IMR-90 (cell line): Measurements from ENCODE around the gene RPUSD1. TPM values are rescaled to one million over a fixed set of nuclear protein-coding genes. Genes with fewer than 3 reads are reported as not detected.

Experiments
- ATAC-seq: fragments of 200-7000 bp; cut with Tn5 transposase; 2 replicates; pipeline ENCODE4 v1.9.1; 2020; ENCODE audit warnings: low read depth, mild to moderate bottlenecking, moderate library complexity
- BruUV-seq: library from RNA; stranded (reverse); fragments of 400-500 nt; replicated peaks from 2 replicates; lab custom pipeline; 2021; lab: Mats Ljungman, UMichigan
- CTCF ChIA-PET: fragments of 300-600 bp; formaldehyde crosslinking; extraction: SDS; loops from one replicate; lab custom pipeline; 2021; ENCODE audit warnings: antibody characterized with exemption; lab: Yijun Ruan, JAX
- POLR2A ChIA-PET: fragments of 300-600 bp; sonication (Branson Sonifier 250); formaldehyde crosslinking; loops from one replicate; lab custom pipeline; 2022; ENCODE audit warnings: antibody characterized with exemption; ENCODE audit not compliant: unreplicated experiment; lab: Charles Lee
- DNase-seq: peaks from one replicate; pipeline ENCODE4 v3.0.0; 2013
- H2AFZ ChIP-seq: replicated peaks from 2 replicates; pipeline ENCODE3; 2013; ENCODE audit warnings: low read length, mild to moderate bottlenecking; ENCODE audit not compliant: poor library complexity
- H2AK5ac ChIP-seq: 2 replicates; pipeline ENCODE4 v1.6.1; 2013; ENCODE audit warnings: low read depth, low read length, inconsistent platforms
- H2AK9ac ChIP-seq: replicated peaks from 2 replicates; pipeline ENCODE3; 2013; ENCODE audit warnings: mild to moderate bottlenecking, low read depth, low read length, moderate library complexity; ENCODE audit not compliant: poor library complexity
- H2BK120ac ChIP-seq: 2 replicates; pipeline ENCODE4 v1.6.1; 2013; ENCODE audit warnings: low read depth, low read length, inconsistent platforms
- H2BK15ac ChIP-seq: 3 replicates; pipeline ENCODE4 v1.6.1; 2013; ENCODE audit warnings: low read depth, low read length, inconsistent platforms
- H2BK20ac ChIP-seq: 2 replicates; pipeline ENCODE4 v1.6.1; 2013; ENCODE audit warnings: low read depth, mild to moderate bottlenecking, inconsistent platforms, low read length, moderate library complexity
- H2BK5ac ChIP-seq: 2 replicates; pipeline ENCODE4 v1.6.1; 2013; ENCODE audit warnings: mild to moderate bottlenecking, low read depth, low read length, inconsistent platforms; ENCODE audit not compliant: poor library complexity, severe bottlenecking
- H3K14ac ChIP-seq: replicated peaks from 2 replicates; pipeline ENCODE4 v1.6.1; 2013; ENCODE audit warnings: low read depth, low read length, inconsistent platforms
- H3K18ac ChIP-seq: 2 replicates; pipeline ENCODE4 v1.6.1; 2013; ENCODE audit warnings: low read depth, low read length, control low read depth
- H3K23ac ChIP-seq: 2 replicates; pipeline ENCODE4 v1.6.1; 2013; ENCODE audit warnings: low read depth, low read length, inconsistent platforms
- H3K27ac ChIP-seq: 2 replicates; pipeline ENCODE4 v1.5.1; 2013; ENCODE audit warnings: mild to moderate bottlenecking, control low read depth, low read length; ENCODE audit not compliant: insufficient read depth
- H3K27me3 ChIP-seq: 2 replicates; pipeline ENCODE4 v1.6.1; 2013; ENCODE audit warnings: low read length; ENCODE audit not compliant: control insufficient read depth, insufficient read depth
- H3K36me3 ChIP-seq: 2 replicates; pipeline ENCODE4 v1.6.1; 2013; ENCODE audit warnings: low read length, mixed read lengths; ENCODE audit not compliant: control insufficient read depth, insufficient read depth
- H3K4ac ChIP-seq: 2 replicates; pipeline ENCODE4 v1.6.1; 2013; ENCODE audit warnings: low read depth, low read length, inconsistent platforms
- H3K4me1 ChIP-seq: 2 replicates; pipeline ENCODE4 v1.6.1; 2013; ENCODE audit warnings: low read length, mixed read lengths; ENCODE audit not compliant: control insufficient read depth, insufficient read depth
- H3K4me2 ChIP-seq: 2 replicates; pipeline ENCODE4 v1.6.1; 2013; ENCODE audit warnings: low read depth, mild to moderate bottlenecking, control low read depth, low read length, moderate library complexity
- H3K4me3 ChIP-seq: 2 replicates; pipeline ENCODE4 v1.5.1; 2013; ENCODE audit warnings: low read depth, mild to moderate bottlenecking, control low read depth, low read length, moderate library complexity; ENCODE audit not compliant: insufficient read depth
- H3K56ac ChIP-seq: 2 replicates; pipeline ENCODE4 v1.6.1; 2013; ENCODE audit warnings: low read length, inconsistent platforms; ENCODE audit not compliant: insufficient read depth; ENCODE audit errors: extremely low read depth
- H3K79me1 ChIP-seq, 2 experiments: 2 replicates each; pipeline ENCODE4 v1.6.1; 2013; ENCODE audit warnings: low read length in 2 of 2, inconsistent platforms in 1 of 2, low read depth in 1 of 2
- H3K9ac ChIP-seq: 2 replicates; pipeline ENCODE4 v1.6.1; 2013; ENCODE audit warnings: low read depth, low read length, control low read depth
- H3K9me1 ChIP-seq: 2 replicates; pipeline ENCODE4 v1.6.1; 2013; ENCODE audit warnings: low read length, inconsistent platforms; ENCODE audit not compliant: insufficient read depth
- H3K9me3 ChIP-seq: 2 replicates; pipeline ENCODE4 v1.6.1; 2013; ENCODE audit warnings: low read length; ENCODE audit not compliant: control insufficient read depth, insufficient read depth
- H4K20me1 ChIP-seq: 2 replicates; pipeline ENCODE4 v1.6.1; 2013; ENCODE audit warnings: low read length, inconsistent platforms; ENCODE audit not compliant: insufficient read depth
- H4K5ac ChIP-seq: 2 replicates; pipeline ENCODE4 v1.6.1; 2013; ENCODE audit warnings: mild to moderate bottlenecking, low read depth, low read length, control low read depth
- H4K8ac ChIP-seq, 2 experiments: 2 replicates each; pipeline ENCODE4 v1.6.1; 2013; ENCODE audit warnings: low read depth in 2 of 2, low read length in 2 of 2, control low read depth in 1 of 2, inconsistent platforms in 1 of 2
- H4K91ac ChIP-seq: 2 replicates; pipeline ENCODE4 v1.6.1; 2013; ENCODE audit warnings: low read depth, low read length, inconsistent platforms; ENCODE audit not compliant: insufficient read depth
- CEBPB ChIP-seq: IDR thresholded peaks from 2 replicates; pipeline ENCODE4 v1.6.1; 2012; ENCODE audit warnings: low read depth, low read length, improper control_type of control experiment
- ELK1 ChIP-seq: fragments of 150-350 bp; IDR thresholded peaks from 2 replicates; pipeline ENCODE4 v1.6.1; 2016; ENCODE audit warnings: low read depth, mild to moderate bottlenecking, low read length, moderate library complexity, borderline replicate concordance
- FOS ChIP-seq: fragments of 150-350 bp; IDR thresholded peaks from 2 replicates; pipeline ENCODE4 v1.6.1; 2016; ENCODE audit warnings: low read depth, low read length
- MAZ ChIP-seq: IDR thresholded peaks from 2 replicates; pipeline ENCODE4 v1.6.1; 2012; ENCODE audit warnings: low read depth, mild to moderate bottlenecking, low read length, improper control_type of control experiment, moderate library complexity, borderline replicate concordance
- MXI1 ChIP-seq: IDR thresholded peaks from 2 replicates; pipeline ENCODE4 v1.6.1; 2012; ENCODE audit warnings: low read depth, mild to moderate bottlenecking, low read length, moderate library complexity, borderline replicate concordance
- POLR2A ChIP-seq: IDR thresholded peaks from 2 replicates; pipeline ENCODE4 v1.6.1; 2012; ENCODE audit warnings: mild to moderate bottlenecking, low read depth, low read length
- RAD21 ChIP-seq: IDR thresholded peaks from 2 replicates; pipeline ENCODE4 v1.6.1; 2012; ENCODE audit warnings: low read length, improper control_type of control experiment
- RCOR1 ChIP-seq: IDR thresholded peaks from 2 replicates; pipeline ENCODE4 v1.6.1; 2012; ENCODE audit warnings: mild to moderate bottlenecking, low read length, improper control_type of control experiment; ENCODE audit not compliant: insufficient replicate concordance
- RFX5 ChIP-seq: IDR thresholded peaks from 2 replicates; pipeline ENCODE4 v1.8.0; 2012; ENCODE audit warnings: low read depth, mild to moderate bottlenecking, low read length, moderate library complexity
- SMC3 ChIP-seq: fragments of 150-350 bp; IDR thresholded peaks from 2 replicates; pipeline ENCODE4 v1.6.1; 2016; ENCODE audit warnings: low read depth, mild to moderate bottlenecking, antibody characterized with exemption, low read length, moderate library complexity
- WGBS, 2 experiments: methylation state at CpG; one replicate each; pipeline versions ENCODE4 v1.1.5 to v1.1.7; 2013; ENCODE audit warnings: missing lambda C conversion rate in 2 of 2; ENCODE audit not compliant: insufficient read length in 1 of 2; ENCODE audit errors: extremely low coverage in 2 of 2; 5-methylcytosine and 5-hydroxymethylcytosine counted together
- dilution Hi-C: fragments of 300-500 bp; cut with HindIII; formaldehyde crosslinking; loops from one replicate; pipeline ENCODE4 v1.14.3; 2018; ENCODE audit warnings: low sequenced_read_pairs; ENCODE audit not compliant: unreplicated experiment
- in situ Hi-C: fragments of 300-500 bp; cut with MboI; formaldehyde crosslinking; loops from 3 replicates; pipeline ENCODE4 v1.14.3; 2019; ENCODE audit warnings: low sequenced_read_pairs, inconsistent platforms, mixed read lengths
- intact Hi-C: fragments of 100-400 bp; cut with micrococcal nuclease; formaldehyde crosslinking; loops from 2 replicates; pipeline ENCODE4 v1.10.0; 2022
- polyA plus RNA-seq, 3 experiments: library from polyadenylated mRNA; depleted of rRNA; stranded (reverse); fragments of >200 nt; gene quantifications; 2 replicates each; pipeline ENCODE4 v1.2.3, GENCODE V29; 2012; ENCODE audit warnings: low replicate concordance in 1 of 3
- total RNA-seq: library from RNA; depleted of rRNA; stranded (reverse); fragments of >200 nt; gene quantifications from 2 replicates; pipeline ENCODE4 v1.2.3, GENCODE V29; 2012

The RPUSD1 gene
- total and polyA plus RNA-seq, 2 of the 4 experiments (the other 2 are of a cell fraction), result 13.1 to 32.3 TPM

- Histone ChIP-seq H4K5ac (no peak overlapping the region), H3K27me3 (peaks cover 22% of the 10 kb centered on the region), H3K9me3 (no peaks in the 10 kb centered on the region; the same call in none of the 2 replicates), H3K56ac (no peak overlapping the region), H2AK9ac (no peak overlapping the region), H3K27ac (no peak overlapping the region), H4K20me1 (no peaks in the 10 kb centered on the region), H3K79me1 (no peaks in the 10 kb centered on the region), H3K23ac (no peak overlapping the region), H2BK120ac (no peak overlapping the region), H3K4me1 (peaks cover 2% of the 10 kb centered on the region; the same call in 1 of the 2 replicates), H3K4me2 (no peak overlapping the region), H3K18ac (no peak overlapping the region), H3K4ac (no peak overlapping the region), H2BK15ac (no peak overlapping the region), H3K14ac (no peak overlapping the region), H4K91ac (no peak overlapping the region), H3K9ac (no peak overlapping the region), H3K36me3 (no peaks in the 10 kb centered on the region), H3K9me1 (no peaks in the 10 kb centered on the region), H2AK5ac (no peak overlapping the region), H2BK20ac (no peak overlapping the region), H4K8ac (no peak overlapping the region), H2AFZ (no peak overlapping the region), H3K4me3 (no peak overlapping the region), H2BK5ac (no peak overlapping the region)
- no peak for DNase-seq
- no peak for ATAC-seq
- TF ChIP-seq POLR2A (no peak), ELK1 (no peak), RAD21 (no peak), SMC3 (no peak), MAZ (no peak), RCOR1 (no peak), MXI1 (no peak), CEBPB (no peak), RFX5 (no peak), FOS (no peak)
- dilution Hi-C loops, result no loop called here
- 83% methylated on average over 2 of the region's 15 CpGs; no CpG with 5 or more reads in 1 of the 2 experiments for WGBS, 2 experiments
- no TSS peak for BruUV-seq
- in situ Hi-C loops, result loop anchor here (25.0 kb wide), 1 partner anchor 396 kb away; no protein-coding TSS in a partner anchor
- ChIA-PET POLR2A (no interaction called here), CTCF (no interaction called here)
- intact Hi-C loops, result no loop called here
Observed at GRCh38 chr16:815861-816260, 27.7 kb upstream of the RPUSD1 start.
